Mucosa of stomach (tissue), 1 donor: ENCODE measurements around the gene PCSK9.

Source experiments
- H3K27me3 ChIP-seq: one replicate; pipeline ENCODE4 v1.7.0; 2013; ENCODE audit warnings: mild to moderate bottlenecking, low read length; ENCODE audit not compliant: control insufficient read depth, insufficient read depth
- H3K36me3 ChIP-seq: one replicate; pipeline ENCODE4 v1.7.0; 2013; ENCODE audit warnings: low read length; ENCODE audit not compliant: control insufficient read depth, insufficient read depth
- H3K4me1 ChIP-seq: one replicate; pipeline ENCODE4 v1.7.0; 2013; ENCODE audit warnings: mild to moderate bottlenecking, low read length; ENCODE audit not compliant: control insufficient read depth, insufficient read depth
- H3K4me3 ChIP-seq: one replicate; pipeline ENCODE4 v1.7.0; 2013; ENCODE audit warnings: low read length
- H3K9ac ChIP-seq: one replicate; pipeline ENCODE4 v1.7.0; 2013; ENCODE audit warnings: mild to moderate bottlenecking, low read length, moderate library complexity
- H3K9me3 ChIP-seq: one replicate; pipeline ENCODE4 v1.7.0; 2013; ENCODE audit warnings: mild to moderate bottlenecking, low read length, moderate library complexity; ENCODE audit not compliant: control insufficient read depth
- donor health status: Pancreatic carcinoma.

PCSK9 gene

DNA sequence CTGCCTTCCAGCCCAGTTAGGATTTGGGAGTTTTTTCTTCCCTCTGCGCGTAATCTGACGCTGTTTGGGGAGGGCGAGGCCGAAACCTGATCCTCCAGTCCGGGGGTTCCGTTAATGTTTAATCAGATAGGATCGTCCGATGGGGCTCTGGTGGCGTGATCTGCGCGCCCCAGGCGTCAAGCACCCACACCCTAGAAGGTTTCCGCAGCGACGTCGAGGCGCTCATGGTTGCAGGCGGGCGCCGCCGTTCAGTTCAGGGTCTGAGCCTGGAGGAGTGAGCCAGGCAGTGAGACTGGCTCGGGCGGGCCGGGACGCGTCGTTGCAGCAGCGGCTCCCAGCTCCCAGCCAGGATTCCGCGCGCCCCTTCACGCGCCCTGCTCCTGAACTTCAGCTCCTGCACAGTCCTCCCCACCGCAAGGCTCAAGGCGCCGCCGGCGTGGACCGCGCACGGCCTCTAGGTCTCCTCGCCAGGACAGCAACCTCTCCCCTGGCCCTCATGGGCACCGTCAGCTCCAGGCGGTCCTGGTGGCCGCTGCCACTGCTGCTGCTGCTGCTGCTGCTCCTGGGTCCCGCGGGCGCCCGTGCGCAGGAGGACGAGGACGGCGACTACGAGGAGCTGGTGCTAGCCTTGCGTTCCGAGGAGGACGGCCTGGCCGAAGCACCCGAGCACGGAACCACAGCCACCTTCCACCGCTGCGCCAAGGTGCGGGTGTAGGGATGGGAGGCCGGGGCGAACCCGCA, at the start of gene PCSK9:
Gene PCSK9 (plus strand): TSS at position 207 of the 741 bp plus-strand sequence. CDS start 290 bp downstream, at position 497.
- peaks cover 30% of the 10 kb centered on the region for H3K27me3 ChIP-seq

DNA sequence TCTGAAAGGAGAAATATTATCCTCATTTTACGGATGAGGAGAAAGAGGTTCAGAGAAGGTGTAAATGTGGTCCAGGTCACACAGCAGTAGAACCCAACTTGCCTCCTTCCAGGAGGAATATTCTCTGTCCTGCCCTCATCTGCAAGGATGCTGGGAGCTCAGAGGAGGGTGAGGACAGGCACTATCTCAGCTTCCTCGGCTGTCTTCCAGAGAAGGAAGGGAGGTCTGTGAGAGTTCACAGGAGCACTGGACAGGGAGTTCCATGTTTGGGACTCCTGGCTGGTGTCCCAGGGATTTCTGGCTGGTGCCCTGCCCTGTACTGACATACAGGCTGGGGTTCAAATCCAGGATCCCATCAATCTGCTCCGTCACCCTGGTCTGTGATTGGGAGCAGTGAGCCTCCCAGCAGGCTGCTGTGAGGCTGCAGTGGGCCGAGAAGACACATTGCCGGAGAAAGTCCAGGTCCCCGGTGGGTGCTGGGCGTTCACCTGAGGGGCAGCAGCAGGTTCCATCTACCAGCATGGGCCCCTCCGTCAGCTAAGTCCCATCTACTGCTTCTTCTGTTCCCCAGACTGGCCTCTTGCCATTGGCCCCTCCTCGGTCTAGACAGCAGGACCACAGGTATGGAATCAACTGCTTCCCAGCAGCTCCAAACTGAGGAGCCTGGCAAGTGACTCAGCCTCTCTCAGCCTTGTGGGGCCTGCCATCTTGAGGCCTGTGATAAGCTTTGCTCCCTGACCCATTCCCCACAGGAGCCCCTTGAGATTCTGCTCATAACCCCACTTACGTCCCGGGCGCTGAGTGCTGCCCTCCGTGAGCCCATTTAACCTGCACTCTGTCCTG, 49.2 kb upstream of the PCSK9 start:
- no peak overlapping the region for H3K4me3 ChIP-seq
- H3K27me3 ChIP-seq: peaks cover 7% of the 10 kb centered on the region
- H3K4me1 ChIP-seq: peaks cover 14% of the 10 kb centered on the region
- H3K9ac ChIP-seq: no peak overlapping the region
- H3K36me3 ChIP-seq: no peaks in the 10 kb centered on the region
- H3K9me3 ChIP-seq: no peaks in the 10 kb centered on the region

More for the DNA sequence above, at the start of gene PCSK9:
- no peaks in the 10 kb centered on the region for H3K36me3 ChIP-seq
- H3K9me3 ChIP-seq: no peaks in the 10 kb centered on the region
- peak within 1 kb of the TSS; percentile 12 for H3K9ac ChIP-seq
- H3K4me3 ChIP-seq: peak within 1 kb of the TSS; percentile 14
- H3K4me1 ChIP-seq: peaks cover 10% of the 10 kb centered on the region

DNA sequence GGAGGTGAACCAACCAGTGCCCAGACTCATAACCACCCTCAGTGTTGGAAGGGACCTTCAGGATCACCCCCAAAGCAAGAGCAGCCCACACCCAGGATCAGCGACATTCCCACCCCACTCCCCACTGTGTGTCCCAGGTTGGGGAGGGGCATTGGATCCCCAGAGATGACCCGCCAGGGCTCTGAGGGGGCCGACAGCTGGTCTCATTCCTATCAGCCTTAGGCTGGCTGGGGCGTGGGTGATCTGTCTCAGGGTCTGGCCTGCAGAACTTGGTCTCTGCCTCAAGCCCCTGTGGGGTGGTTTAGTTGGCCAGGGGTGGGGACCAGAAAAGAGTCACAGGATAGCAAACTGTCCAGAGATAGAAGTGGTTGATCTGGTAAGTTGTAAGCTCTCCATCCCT, 48.4 kb upstream of the PCSK9 start:
- Histone ChIP-seq H3K9ac (no peak overlapping the region), H3K27me3 (peaks cover 11% of the 10 kb centered on the region), H3K4me3 (no peak overlapping the region), H3K36me3 (no peaks in the 10 kb centered on the region), H3K9me3 (no peaks in the 10 kb centered on the region), H3K4me1 (peaks cover 14% of the 10 kb centered on the region)

DNA sequence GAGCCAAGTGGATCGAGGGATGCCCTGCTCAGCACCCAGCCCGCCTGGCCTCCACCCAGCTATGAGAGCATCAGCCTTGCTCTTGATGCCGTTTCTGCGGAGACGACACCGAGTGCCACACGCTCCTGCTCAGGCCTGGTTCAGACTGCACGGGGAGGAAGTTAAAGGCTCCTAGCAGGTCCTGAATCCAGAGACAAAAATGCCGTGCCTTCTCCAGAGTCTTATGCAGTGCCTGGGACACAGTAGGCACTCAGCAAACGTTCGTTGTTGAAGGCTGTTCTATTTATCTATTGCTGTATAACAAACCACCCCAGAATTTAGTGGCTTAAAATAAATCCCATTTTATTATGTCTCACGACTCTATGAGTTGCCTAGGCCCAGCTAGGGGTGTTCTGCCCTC, 47.4 kb upstream of the PCSK9 start:
- Histone ChIP-seq H3K27me3 (peaks cover 21% of the 10 kb centered on the region), H3K36me3 (no peaks in the 10 kb centered on the region), H3K9me3 (no peaks in the 10 kb centered on the region), H3K4me1 (peaks cover 21% of the 10 kb centered on the region), H3K4me3 (no peak overlapping the region), H3K9ac (no peak overlapping the region)

DNA sequence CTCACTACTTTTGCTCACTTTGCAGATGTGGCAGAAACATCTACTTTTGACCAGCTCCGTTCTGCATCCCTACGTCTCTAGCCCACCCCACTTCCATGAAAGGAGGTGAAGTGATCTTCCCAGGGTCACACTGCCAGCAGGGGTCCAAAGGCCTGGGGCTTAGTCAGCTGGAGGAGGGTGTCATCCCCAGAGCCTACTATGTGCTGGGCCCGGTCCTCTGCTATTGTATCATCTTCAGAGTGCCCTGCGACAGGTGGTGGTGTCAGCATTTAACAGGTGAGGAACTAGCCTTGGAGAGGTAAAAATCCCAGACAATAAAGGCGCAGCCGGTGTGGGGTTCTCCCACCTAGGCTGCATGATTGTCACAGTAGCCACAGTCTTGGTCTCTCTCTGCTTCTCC, 46.2 kb upstream of the PCSK9 start:
- Histone ChIP-seq H3K9ac (no peak overlapping the region), H3K9me3 (no peaks in the 10 kb centered on the region), H3K4me1 (peaks cover 21% of the 10 kb centered on the region), H3K36me3 (no peaks in the 10 kb centered on the region), H3K27me3 (peaks cover 28% of the 10 kb centered on the region), H3K4me3 (no peak overlapping the region)

DNA sequence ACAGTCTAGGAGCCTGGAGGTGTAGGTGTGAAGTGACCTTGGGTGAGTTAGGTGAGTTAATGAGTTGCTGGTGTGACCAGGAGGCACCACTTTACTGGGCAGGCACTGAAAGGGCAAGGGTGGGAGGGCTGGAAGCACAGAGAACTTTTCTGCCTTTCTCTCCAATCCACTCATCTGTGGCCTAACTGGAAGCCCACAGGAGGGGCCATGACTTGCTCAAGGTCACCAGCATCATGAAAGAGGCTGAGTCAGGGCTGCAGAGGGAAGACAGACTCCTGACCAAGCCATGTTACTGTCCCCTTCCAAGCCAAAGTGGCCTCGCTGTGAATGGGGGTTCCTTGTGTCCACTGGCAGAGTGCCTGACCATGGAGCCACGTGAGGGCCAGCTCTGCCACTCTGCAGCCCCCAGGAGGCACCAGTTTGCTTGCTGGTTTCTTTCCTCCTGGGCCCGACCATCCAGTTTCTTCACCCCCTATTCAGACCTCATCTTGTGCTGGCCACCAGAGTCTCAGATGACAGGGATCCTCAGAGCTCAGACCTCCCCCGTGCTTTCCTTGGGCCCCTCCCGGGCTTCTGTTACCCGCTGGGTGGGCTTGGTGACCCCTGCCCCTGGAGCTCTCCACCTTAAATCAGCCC, 44.9 kb upstream of the PCSK9 start:
- no peak overlapping the region for H3K9ac ChIP-seq
- peaks cover 33% of the 10 kb centered on the region for H3K27me3 ChIP-seq
- no peaks in the 10 kb centered on the region for H3K36me3 ChIP-seq
- H3K9me3 ChIP-seq: no peaks in the 10 kb centered on the region
- H3K4me3 ChIP-seq: no peak overlapping the region
- H3K4me1 ChIP-seq: peaks cover 11% of the 10 kb centered on the region

DNA sequence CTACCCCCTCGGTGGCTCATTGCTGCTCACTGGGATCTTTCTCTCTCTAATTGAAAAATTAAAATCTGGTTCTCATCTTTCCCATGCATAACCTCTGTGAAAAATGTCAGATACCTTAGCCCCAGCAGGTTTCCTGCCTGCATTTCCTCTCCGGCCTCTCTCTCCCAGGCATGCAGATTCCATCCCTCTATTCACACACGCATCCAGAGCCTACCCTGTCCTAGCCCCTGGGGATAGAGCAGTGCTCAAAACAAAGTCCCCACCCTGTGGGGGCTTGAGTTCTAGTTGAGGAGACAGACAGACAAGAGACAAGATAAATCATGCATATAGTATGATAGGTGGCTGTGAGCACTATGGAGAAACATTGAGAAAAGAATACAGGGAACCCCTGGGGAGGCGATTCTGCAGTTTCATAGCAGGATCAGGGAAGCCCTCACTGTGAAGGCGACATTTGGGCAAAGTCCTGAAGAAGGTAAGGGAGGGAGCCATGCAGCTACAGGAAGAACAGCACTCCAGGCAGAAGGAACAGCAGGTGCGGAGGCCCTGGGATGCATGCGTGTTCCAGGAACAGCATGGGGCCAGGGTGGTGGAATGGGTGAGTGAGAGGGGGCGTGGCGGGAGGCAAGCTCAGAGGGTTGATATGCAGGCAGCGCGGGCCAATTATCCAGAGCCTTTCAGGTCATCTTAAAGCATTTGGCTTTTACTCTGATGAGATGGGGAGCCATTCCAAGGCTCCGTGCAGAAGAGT, 44.2 kb upstream of the PCSK9 start:
- Histone ChIP-seq H3K4me3 (no peak overlapping the region), H3K27me3 (peaks cover 35% of the 10 kb centered on the region), H3K9ac (no peak overlapping the region), H3K4me1 (peaks cover 7% of the 10 kb centered on the region), H3K36me3 (no peaks in the 10 kb centered on the region), H3K9me3 (no peaks in the 10 kb centered on the region)

DNA sequence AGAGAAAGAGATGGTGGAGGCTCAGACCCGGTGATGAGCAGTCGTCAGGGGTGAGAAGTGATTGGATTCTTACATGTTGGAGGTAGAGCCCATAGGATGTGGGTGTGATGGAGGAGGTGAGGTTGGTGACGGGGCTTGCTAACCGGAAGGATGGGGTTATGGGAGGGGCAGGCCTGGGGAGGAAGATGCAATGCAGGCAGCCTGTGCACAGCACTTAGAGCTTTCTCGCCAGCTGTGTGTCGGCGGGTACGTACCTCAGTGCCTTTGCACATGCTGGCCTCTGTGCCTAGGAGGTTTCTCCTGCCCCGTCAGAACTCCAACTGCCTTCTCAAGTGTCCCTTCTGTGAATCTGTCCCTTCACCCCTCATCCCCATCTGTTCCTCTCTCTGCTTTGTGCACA, 43.5 kb upstream of the PCSK9 start:
- Histone ChIP-seq H3K36me3 (no peaks in the 10 kb centered on the region), H3K9ac (no peak overlapping the region), H3K4me3 (no peak overlapping the region), H3K9me3 (no peaks in the 10 kb centered on the region), H3K27me3 (peaks cover 35% of the 10 kb centered on the region), H3K4me1 (peaks cover 7% of the 10 kb centered on the region)

DNA sequence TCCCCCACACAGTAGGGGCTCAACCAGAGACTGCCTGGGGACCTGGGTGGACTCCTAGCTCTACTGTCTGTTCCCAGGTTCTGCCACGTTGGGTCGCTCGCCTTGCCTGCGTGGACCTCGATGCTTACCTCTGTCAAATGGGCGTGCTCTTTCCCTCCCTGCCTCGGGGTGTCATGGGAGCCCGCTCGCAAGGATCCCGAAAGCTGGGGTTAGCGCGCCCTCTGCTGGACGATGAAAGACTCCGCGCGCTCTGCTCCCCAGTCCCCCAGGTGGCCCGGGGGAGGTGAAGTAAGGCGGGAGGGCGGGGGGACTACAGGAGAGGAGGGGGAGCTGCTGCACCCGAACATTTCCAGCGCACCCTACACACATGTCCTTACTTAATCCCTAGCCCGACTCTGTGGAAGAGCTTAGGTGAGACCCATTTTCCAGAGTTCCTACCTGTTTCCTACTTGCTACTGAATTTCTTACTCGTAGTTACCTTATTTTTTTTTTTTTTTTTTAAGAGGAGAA, 42.9 kb upstream of the PCSK9 start:
- no peak overlapping the region for H3K9ac ChIP-seq
- no peak overlapping the region for H3K4me3 ChIP-seq
- H3K4me1 ChIP-seq: peaks cover 7% of the 10 kb centered on the region
- H3K36me3 ChIP-seq: no peaks in the 10 kb centered on the region
- H3K27me3 ChIP-seq: peaks cover 37% of the 10 kb centered on the region
- no peaks in the 10 kb centered on the region for H3K9me3 ChIP-seq

DNA sequence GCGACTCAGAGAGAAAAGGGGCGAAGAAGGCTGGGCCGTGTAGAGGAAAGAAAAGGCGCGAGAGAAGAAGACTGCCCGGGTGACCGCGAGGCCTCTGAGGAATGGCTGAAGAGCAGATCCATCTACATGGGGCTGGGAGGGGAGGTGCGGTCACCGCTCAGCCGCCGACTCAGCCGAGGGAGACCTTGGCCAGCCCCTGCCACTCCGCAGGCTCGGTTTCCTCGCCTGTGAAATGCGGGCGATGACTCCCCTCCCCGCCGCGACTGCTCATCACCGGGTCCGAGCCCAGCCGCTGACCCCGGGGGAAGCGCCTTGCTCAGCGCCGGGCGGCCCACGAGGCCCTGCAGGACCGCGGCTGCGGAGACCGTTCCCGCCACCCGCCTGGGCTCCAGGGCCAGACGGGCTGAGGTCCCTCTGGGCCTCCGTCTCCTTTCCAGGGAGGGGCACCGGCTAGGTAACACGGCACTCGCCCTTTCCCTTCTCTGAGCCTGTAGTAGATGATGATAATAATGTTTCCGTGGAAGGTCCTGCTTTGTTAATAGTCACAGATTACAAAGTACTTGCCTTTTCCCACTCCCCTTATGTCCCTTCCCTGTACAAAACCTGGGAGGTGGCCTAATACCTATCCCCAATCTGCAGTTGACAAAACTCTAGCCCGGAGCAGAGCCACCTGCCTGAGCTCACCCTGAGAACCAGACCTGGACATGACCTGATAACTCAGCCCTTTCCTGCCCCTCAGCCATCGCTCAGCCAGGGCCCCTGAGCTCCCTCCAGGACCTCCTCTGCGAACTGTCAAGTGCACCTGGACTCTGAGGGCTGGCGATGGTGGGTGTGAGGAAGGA, 42.3 kb upstream of the PCSK9 start:
- peaks cover 7% of the 10 kb centered on the region for H3K4me1 ChIP-seq
- H3K9ac ChIP-seq: no peak overlapping the region
- H3K4me3 ChIP-seq: no peak overlapping the region
- no peaks in the 10 kb centered on the region for H3K36me3 ChIP-seq
- H3K27me3 ChIP-seq: peaks cover 43% of the 10 kb centered on the region
- H3K9me3 ChIP-seq: no peaks in the 10 kb centered on the region

DNA sequence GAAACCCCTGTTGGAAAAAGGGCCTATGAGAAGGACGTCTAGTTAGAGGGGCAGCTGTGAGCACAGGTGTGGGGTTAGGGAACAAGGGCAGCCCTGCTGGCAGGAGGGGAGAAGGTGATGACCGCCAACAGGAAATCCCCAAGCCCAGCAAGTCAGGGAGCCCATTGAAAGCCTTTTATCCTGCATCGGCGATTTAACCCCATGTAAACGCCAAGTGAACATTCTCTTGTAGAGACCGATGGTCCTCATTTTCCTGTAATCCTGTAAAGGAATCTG, 41.7 kb upstream of the PCSK9 start:
- Histone ChIP-seq H3K4me3 (no peak overlapping the region), H3K9ac (no peak overlapping the region), H3K27me3 (peaks cover 43% of the 10 kb centered on the region), H3K36me3 (no peaks in the 10 kb centered on the region), H3K9me3 (no peaks in the 10 kb centered on the region), H3K4me1 (peaks cover 7% of the 10 kb centered on the region)
